GM13976 (cell line): ENCODE data around the gene LHX5.
"Not testable (repeated sequence)": the region's sequence is repeated elsewhere in the genome, so short reads cannot be mapped to it uniquely, and the experiment has no call there.

Source experiments
- DNase-seq: peaks from one replicate; pipeline ENCODE4 v3.0.0; 2012; ENCODE audit warnings: low spot score
- CTCF ChIP-seq: IDR thresholded peaks from 2 replicates; pipeline ENCODE4 v1.5.1; 2012; ENCODE audit warnings: borderline replicate concordance, mild to moderate bottlenecking; ENCODE audit not compliant: insufficient read depth; ENCODE audit errors: extremely low read depth, missing control alignments, control extremely low read depth
- in situ Hi-C: fragments of 300-500 bp; cut with MboI; formaldehyde crosslinking; loops from one replicate; pipeline ENCODE4 v1.12.0; 2022; ENCODE audit warnings: low sequenced_read_pairs, mixed read lengths, inconsistent platforms; ENCODE audit not compliant: unreplicated experiment

Gene LHX5

GRCh38 chr12:113505941-113506340 is 34.3 kb upstream of the LHX5 start:
- no peak for TF ChIP-seq CTCF
- no peak for DNase-seq
- in situ Hi-C loops, result no loop called here

- TF ChIP-seq CTCF, result no peak
- in situ Hi-C loops, result no loop called here
Observed at GRCh38 chr12:113504917-113505316, 33.2 kb upstream of the LHX5 start.

GRCh38 chr12:113500782-113501311 is 29.2 kb upstream of the LHX5 start:
- TF ChIP-seq CTCF, result no peak
- in situ Hi-C loops, result no loop called here
- no peak for DNase-seq

More at GRCh38 chr12:113504917-113505316, 33.2 kb upstream of the LHX5 start:
- no peak for DNase-seq

- DNase-seq, result no peak
- in situ Hi-C loops, result no loop called here
- no peak for TF ChIP-seq CTCF
Observed at GRCh38 chr12:113500306-113500675, 28.6 kb upstream of the LHX5 start.

GRCh38 chr12:113498490-113498889 is 26.8 kb upstream of the LHX5 start:
- no peak for TF ChIP-seq CTCF
- DNase-seq, result no peak
- in situ Hi-C loops, result no loop called here

GRCh38 chr12:113497693-113498092 is 26.0 kb upstream of the LHX5 start:
- in situ Hi-C loops, result no loop called here
- no peak for TF ChIP-seq CTCF
- no peak for DNase-seq

GRCh38 chr12:113495941-113496340 is 24.3 kb upstream of the LHX5 start:
- in situ Hi-C loops, DNase-seq: not testable (repeated sequence)

- in situ Hi-C loops, result no loop called here
- TF ChIP-seq CTCF, result no peak
- DNase-seq, result no peak
Observed at GRCh38 chr12:113488322-113488721, 16.7 kb upstream of the LHX5 start.
